BJ (cell line): ENCODE measurements around the gene HDAC5. TPM values are rescaled to one million over a fixed set of nuclear protein-coding genes. Genes with fewer than 3 reads are reported as not detected.
A peak's percentile ranks its signal among the peaks of the same experiment; 100 is the strongest.

Experiments
- CTCF ChIA-PET: fragments of 350-600 bp; formaldehyde crosslinking; extraction: SDS; loops from one replicate; lab custom pipeline; 2021; ENCODE audit warnings: antibody characterized with exemption, inconsistent platforms; lab: Yijun Ruan, JAX
- POLR2A ChIA-PET: fragments of 300-600 bp; sonication (Branson Sonifier 250); formaldehyde crosslinking; extraction: SDS; loops from one replicate; lab custom pipeline; 2021; ENCODE audit warnings: antibody characterized with exemption; lab: Charles Lee
- DNase-seq: peaks from one replicate; pipeline ENCODE4 v3.0.0-alpha.2; 2011; ENCODE audit warnings: low read depth
- H3K27me3 ChIP-seq: 2 replicates; pipeline ENCODE4 v1.6.0; 2011; ENCODE audit warnings: low read length; ENCODE audit not compliant: control insufficient read depth, insufficient read depth
- H3K36me3 ChIP-seq: 2 replicates; pipeline ENCODE4 v1.5.1; 2011; ENCODE audit warnings: low read length; ENCODE audit not compliant: control insufficient read depth, insufficient read depth
- H3K4me3 ChIP-seq: 2 replicates; pipeline ENCODE4 v1.5.1; 2011; ENCODE audit warnings: low read depth, mild to moderate bottlenecking, control low read depth, low read length
- polyA plus RNA-seq: library from polyadenylated mRNA; depleted of rRNA; stranded (reverse); fragments of >200 nt; gene quantifications from 2 replicates; pipeline ENCODE4 v1.2.3, GENCODE V29; 2011
- TF ChIP-seq, protein P1 (sequence below): IDR thresholded peaks from 2 replicates; pipeline ENCODE4 v1.5.1; 2011; ENCODE audit warnings: low read depth, mild to moderate bottlenecking, control low read depth, inconsistent platforms, low read length, moderate library complexity; ENCODE audit not compliant: insufficient read depth

The HDAC5 gene
- polyA plus RNA-seq, 1 experiment: 102 TPM

DNA sequence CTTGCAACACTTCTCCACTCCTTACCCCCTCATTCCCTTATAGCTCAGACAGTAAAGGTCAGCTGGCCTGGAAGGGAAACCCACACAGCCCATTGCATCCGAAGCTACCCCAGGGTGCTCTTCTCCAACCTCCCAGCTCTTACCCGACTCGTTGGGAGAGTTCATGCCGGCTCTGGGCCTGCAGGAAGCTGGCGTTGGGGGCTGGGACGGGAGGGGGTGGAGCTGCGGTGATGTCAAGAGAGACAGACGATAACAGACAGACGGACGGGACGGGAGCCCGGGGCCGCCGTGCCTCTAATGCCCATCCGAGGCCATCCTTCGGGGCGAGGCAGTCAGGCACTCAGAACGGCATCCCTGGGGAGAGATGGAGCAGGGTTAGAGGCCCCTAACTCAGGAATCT lies 6.1 kb downstream of the HDAC5 start:
- ChIA-PET POLR2A (no interaction called here), CTCF (interaction anchor here (0.6 to 4.1 kb wide), 6 partner anchors 11 to 174 kb away, joined by 3 to 41 read pairs (median 3); no protein-coding TSS in a partner anchor)
- no peaks in the 10 kb centered on the region for H3K27me3 ChIP-seq
- no peak overlapping the region for H3K4me3 ChIP-seq
- TF ChIP-seq, protein P1, sequence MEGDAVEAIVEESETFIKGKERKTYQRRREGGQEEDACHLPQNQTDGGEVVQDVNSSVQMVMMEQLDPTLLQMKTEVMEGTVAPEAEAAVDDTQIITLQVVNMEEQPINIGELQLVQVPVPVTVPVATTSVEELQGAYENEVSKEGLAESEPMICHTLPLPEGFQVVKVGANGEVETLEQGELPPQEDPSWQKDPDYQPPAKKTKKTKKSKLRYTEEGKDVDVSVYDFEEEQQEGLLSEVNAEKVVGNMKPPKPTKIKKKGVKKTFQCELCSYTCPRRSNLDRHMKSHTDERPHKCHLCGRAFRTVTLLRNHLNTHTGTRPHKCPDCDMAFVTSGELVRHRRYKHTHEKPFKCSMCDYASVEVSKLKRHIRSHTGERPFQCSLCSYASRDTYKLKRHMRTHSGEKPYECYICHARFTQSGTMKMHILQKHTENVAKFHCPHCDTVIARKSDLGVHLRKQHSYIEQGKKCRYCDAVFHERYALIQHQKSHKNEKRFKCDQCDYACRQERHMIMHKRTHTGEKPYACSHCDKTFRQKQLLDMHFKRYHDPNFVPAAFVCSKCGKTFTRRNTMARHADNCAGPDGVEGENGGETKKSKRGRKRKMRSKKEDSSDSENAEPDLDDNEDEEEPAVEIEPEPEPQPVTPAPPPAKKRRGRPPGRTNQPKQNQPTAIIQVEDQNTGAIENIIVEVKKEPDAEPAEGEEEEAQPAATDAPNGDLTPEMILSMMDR: no peak
- peaks cover 12% of the 10 kb centered on the region for H3K36me3 ChIP-seq
- no peak for DNase-seq

DNA sequence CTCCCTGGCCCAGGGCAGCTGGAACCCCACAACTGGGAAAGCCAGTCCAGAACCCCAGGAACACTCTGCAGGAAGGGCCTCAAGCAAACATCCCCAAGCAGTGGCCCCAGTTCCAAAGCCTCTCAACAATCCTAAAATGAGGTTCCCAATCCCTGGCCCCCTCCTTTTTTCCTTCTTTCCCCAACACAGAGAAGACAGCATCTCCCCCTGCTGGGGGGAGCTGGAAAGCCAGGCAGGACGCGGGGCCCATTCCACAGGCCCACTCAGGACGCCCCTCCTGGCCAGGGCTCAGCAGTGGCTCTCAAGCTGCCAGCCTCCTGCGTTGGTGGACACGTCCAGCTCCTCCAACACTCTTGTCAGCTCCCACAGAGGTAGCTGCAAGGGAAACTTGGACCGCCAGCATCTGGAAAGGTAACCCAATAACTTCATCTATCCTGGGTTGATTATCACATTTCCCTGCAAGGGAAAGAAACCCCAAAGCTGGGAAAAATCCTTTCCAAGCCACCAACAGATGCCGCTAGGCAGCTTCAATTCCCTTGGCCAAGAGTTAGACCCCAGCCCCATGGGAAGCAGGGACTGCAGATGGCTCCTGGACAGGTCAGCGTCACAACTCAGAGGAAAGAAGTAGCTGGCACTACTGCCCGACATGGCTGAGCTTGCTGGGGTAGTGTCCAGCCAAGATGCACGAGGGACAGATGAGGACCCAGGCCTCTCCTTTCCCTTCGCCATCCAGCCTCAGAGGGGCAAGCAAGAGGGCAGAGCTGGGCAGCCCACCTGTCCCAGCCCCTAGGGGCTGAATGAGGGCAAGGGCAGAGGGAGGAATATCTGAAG lies 7.6 kb downstream of the HDAC5 start:
- Histone ChIP-seq H3K27me3 (no peaks in the 10 kb centered on the region), H3K36me3 (peaks cover 12% of the 10 kb centered on the region), H3K4me3 (no peak overlapping the region)
- TF ChIP-seq, protein P1: peak; percentile 88
- no peak for DNase-seq
- ChIA-PET POLR2A (no interaction called here), CTCF (interaction anchor here (0.7 to 4.1 kb wide), 32 partner anchors 8 to 402 kb away, joined by 3 to 41 read pairs (median 6); partner anchors contain the start of genes ASB16, G6PC3, HDAC5 and LSM12)

DNA sequence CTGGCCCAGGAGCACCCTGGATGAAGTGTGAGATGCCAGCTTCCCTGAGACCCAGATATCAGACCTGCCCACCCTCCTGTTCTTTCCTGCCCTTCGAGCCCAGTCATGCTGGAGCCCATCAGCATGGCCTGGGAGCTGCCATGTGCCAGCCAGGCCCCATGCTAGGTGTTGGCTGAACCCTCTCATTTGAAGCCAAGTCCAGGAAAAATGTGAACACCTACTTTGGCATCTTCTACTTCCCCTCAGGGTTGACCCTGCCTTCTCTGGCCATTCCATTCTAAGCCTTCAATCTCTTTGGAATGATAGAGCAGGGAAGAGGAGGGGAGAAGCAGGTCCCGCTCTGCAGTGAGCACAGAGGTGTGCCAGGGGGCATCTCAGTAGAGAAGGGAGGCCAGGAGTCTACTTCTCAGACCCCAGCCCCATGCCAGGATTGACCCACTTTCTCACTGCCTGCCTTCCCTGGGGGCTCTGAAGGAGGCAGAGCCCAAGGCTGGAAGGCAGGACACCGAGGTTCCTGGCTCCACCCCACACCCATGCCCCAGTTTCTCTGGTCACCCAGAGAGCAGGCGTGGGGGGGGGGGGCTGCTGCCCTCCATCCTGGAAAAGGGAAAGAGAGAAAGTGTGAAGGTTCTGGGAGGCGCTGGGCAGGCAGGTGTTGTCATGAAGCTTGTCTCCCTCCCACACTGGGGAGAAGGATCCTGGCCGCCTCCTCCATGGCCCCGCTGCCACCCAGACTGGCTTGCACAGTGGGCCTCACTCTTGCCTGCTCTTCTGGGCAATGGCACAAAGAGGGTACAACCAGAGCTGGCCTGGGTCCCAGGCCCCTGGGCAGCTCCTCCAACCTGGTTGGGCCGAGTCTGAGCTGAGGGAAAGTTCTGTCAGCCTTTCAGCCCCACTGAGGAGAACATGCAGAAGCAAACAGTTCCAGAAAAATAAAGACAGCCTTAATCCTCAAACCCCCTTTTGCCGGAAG lies 9.3 kb downstream of the HDAC5 start:
- Histone ChIP-seq H3K27me3 (no peaks in the 10 kb centered on the region), H3K4me3 (no peak overlapping the region), H3K36me3 (peaks cover 12% of the 10 kb centered on the region)
- no peak for DNase-seq
- TF ChIP-seq, protein P1: no peak
- ChIA-PET POLR2A (no interaction called here), CTCF (interaction anchor here (0.5 to 4.1 kb wide), 24 partner anchors 9 to 171 kb away, joined by 3 to 41 read pairs (median 6); partner anchors contain the start of genes G6PC3 and HDAC5)

DNA sequence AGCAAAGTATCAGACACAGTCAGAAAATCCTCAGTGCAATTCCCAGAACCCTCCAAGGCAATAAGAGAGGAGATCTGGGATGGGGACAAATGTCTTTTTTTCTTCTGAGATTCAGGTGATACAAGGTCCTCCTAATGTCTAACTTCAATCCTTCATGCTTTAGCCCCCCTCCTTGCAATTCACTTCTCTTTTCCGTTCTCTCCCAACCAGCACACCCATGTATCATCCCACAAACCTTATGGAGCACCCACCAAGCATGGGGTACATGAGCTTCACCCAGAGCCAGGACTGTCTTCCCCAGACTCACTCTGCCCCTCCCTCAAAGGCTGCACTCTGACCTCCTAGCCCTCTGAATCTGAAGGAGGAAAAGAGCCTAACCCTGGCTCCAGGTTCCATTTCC lies 10.1 kb downstream of the HDAC5 start:
- Histone ChIP-seq H3K4me3 (no peak overlapping the region), H3K27me3 (no peaks in the 10 kb centered on the region), H3K36me3 (peaks cover 12% of the 10 kb centered on the region)
- CTCF ChIA-PET: interaction anchor here (0.7 to 2.7 kb wide), 6 partner anchors 10 to 169 kb away, joined by 3 to 14 read pairs (median 3); partner anchors contain the start of genes G6PC3 and HDAC5
- TF ChIP-seq, protein P1: no peak
- POLR2A ChIA-PET: interaction anchor here (0.9 kb wide), 1 partner anchor 10 kb away, joined by 6 read pairs; the partner anchor contains the start of gene HDAC5
- no peak for DNase-seq
